Measurements from ENCODE around the gene KPNB1.
A peak's percentile ranks its signal among the peaks of the same experiment; 100 is the strongest.
"Not testable (repeated sequence)": the region's sequence is repeated elsewhere in the genome, so short reads cannot be mapped to it uniquely, and the experiment has no call there.

Gene KPNB1

DNA sequence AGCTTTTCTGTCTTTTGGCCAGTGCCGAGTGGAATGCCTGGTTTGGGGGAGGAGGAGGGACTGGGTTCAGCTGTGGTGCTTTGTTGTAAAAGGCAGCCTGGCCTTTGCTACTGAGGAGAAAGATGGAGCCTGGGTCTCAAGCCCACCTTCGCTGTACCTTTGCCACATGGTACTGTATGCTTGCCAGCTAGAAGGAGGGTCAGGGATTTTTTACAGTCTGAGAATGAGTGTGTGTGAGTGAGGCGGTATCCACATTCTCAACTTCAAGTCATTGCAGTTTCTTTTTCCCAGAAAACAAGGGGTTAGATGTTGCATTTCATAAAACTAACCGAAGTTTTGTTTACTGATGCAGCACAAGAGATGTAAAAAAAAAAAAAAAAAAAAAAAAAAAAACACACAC, 33.0 kb downstream of the KPNB1 start:
- not testable (repeated sequence) for DNase-seq

DNA sequence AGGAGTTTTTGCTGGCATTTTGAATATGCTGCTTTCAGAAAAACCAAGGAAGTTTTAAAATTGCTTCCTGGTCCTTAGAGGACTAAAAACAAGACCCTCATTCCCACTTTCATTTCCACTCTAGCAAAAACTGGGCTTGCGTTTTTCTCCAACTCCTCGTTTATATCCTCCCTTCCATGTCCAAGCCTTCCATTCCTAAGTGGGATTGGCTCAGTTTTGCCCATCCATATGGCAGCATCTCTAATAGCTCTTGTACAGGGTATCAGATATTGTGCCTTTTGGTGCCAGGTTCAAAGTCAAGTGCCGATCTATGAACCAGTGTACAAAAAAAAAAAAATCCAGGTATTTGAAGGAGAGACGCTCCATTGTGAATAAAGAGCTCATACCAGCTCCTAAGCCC, 34.3 kb downstream of the KPNB1 start:
- DNase-seq, result no peak

DNA sequence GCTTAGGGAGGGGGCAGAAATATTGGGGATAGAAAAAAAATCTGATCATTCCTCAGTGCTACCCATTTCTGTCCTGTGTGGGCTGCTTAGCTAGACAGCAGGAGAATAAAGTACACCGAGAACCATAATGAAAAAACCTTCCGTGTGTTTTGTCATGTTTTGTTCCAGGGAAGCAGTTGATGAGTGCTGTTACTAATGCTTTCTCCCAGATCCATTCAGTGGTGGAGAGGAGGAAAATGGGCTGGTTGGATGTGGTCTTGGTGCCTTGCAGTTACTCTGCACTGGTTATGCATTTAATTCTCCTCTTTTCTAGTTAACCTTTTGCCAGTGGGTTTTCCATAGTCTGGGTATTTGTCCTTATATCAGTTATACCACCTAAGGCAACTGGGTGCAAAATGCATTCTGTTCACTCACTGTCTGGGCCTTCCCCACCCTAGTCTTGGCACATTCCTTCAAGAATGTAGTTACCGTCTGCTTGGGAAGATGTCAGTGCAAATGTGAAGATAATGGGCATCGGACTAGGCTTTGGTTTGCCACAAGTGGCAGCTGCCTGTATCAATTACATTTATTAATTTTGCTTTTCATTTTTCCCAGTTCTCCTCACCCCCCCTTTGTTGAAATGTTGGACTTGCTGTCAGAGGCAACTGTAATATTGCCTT, 34.9 kb downstream of the KPNB1 start:
- no peak for DNase-seq

DNA sequence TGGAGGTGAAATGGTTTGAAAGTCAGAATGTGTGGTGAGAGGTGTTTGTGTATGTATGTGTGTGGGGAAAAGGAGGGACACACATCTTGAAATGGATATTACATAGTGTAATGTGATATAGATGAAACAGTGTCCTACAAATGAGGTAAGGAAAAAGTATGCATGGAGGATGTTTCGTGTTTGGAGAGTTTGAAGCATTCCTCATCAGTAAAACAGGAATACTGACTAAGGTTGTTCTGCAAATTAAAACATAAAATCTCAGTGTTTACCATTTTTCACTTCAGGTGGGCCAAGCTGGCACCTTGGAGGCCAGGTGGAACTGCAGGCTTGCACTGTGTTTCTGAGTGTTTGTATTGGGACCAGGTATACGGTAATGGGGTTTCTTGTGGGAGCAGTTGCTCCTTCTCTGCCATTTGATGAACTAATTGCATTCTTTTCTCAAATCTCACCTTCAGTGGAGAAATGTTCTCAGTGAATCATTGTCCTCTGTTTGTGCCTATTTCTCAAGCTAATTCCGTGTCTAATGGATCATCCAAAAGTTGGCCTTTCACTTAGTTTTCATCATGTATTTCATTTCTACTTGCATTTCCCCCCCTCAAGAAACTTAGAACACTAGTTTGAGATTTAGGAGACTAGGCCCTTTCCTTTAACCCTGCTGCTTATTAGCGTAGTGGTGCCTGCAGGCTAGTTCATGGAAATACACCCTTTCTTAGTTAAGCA, 36.0 kb downstream of the KPNB1 start:
- no peak for DNase-seq

DNA sequence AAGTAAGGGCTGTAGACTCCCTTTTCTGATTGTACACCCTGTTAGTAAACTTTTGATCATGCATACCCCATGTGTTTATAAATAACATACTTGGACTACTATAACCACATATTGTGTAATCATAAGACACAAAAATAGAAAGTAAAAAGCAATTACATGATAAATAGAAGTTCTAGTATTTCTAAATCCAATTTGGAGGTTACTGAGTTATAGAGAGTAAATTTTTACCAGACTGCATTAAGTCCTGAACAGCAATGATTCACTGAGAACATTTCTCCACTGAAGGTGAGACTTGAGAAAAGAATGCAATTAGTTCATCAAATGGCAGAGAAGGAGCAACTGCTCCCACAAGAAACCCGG, 36.5 kb downstream of the KPNB1 start:
- DNase-seq, result no peak

DNA sequence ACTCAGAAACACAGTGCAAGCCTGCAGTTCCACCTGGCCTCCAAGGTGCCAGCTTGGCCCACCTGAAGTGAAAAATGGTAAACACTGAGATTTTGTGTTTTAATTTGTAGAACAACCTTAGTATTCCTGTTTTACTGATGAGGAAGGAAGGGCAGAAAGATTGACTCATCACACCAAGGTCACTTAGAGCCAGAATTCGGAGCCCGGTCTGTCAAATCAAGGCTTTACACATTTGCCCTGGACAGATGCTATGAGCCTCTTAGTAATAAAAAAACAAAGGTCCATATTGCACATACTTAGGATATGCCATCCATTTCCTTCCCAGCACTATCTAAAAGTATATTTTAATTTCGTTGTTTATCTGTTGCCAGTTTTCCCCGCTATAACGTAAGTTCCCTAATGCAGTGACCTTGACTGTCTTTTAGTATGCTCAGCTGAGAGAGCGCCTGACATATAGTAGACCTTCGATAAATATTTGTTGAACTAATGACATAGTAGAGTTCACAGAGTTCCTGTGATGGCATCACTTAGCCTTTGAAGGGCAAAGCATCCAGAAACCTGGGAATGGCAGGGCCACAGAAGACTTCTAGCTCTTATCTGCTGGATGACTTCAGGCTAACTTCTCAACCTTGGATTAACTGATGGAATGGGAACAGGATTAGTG, 37.1 kb downstream of the KPNB1 start:
- no peak for DNase-seq

DNA sequence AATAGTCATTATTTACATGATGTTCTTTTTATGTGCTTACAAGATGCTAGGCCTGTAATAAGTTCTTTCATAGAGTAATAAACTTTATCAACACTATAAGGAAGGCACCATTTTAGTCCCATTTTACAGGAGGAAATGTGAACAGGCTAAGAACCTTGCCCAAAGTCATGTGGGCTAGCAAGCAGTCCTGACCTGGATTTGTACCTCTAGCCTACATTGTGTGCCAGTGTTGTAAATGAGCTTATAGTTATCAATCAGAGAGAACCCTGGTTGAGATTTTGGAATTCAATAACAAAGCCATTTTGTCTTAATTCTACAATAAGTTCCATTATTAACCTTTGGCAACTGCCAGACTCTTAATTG, 37.6 kb downstream of the KPNB1 start:
- no peak for DNase-seq

DNA sequence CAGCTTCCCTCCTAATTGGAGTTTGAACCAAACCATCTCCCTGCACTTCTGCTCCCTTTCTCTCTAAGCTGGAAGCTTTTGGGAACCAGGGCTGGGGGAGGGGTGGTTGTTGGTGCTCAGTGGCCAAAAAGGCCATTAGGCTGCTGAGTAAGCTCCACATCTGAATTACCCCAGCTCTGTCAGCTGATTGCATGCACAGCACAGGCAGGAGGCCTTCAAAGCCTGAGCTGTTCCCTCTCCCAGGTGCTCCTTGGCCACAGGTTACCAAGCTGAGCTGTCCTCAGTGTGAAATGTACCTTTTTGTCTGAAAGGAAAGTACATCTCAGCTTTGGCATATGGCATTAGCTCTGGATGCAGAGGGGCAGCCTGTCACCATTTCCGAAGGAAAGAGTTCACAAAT, 38.0 kb downstream of the KPNB1 start:
- DNase-seq, result no peak

DNA sequence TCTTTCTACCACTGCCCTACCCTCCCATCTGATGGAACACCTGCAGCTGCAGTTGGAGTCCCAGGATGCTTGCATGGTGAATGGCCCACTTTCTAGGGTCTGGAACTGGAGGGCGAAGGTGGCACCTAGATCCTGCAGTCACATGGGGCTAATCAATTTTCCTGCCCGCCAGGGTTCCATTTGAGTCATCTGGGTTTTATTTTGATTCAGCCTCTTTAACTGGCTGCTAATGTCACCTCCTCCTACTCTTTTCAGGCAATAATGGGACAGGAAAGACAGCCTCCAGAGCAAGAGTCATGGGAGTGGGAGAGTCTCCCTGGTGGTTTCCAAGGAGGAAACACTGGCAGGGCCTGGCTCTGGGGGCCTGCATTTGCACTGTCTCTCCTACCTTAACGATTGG, 40.4 kb downstream of the KPNB1 start:
- DNase-seq, result no peak

DNA sequence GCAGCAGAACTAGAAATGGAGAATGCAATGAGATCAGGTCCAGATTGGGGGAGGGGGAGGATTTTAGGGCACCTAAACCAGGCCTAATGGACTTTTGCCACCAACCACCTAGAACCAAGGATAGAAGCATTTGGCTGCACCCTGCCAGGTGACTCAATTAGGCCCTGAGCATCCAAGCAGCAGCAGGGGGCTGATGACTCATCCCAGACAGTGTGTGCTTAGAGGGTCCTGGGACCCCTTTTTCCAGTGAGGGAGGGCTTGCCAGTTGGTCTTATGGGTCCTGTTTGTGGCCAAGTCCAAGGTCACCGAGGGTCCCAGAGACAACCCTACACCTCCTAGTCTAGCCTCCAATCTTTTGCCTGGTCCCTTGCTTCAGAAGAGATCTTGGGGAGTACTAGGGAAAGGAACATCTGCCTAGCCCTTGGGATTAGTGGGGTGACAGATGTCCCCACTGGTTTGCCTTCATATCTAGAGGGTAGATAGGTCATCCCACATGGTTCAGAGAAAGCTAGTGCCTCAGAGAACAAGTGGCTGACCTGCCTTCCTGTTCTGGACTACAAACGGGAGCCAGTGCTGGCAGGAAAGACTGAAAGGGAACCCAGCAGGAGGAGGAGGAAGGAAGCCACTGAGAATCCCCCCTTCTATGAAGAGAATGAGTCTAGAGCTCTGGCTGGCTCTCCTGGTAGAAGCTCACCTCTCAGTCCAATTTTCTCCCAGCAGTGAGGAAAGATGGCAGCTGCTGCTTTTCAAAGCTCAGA, 42.6 kb downstream of the KPNB1 start:
- no peak for DNase-seq

DNA sequence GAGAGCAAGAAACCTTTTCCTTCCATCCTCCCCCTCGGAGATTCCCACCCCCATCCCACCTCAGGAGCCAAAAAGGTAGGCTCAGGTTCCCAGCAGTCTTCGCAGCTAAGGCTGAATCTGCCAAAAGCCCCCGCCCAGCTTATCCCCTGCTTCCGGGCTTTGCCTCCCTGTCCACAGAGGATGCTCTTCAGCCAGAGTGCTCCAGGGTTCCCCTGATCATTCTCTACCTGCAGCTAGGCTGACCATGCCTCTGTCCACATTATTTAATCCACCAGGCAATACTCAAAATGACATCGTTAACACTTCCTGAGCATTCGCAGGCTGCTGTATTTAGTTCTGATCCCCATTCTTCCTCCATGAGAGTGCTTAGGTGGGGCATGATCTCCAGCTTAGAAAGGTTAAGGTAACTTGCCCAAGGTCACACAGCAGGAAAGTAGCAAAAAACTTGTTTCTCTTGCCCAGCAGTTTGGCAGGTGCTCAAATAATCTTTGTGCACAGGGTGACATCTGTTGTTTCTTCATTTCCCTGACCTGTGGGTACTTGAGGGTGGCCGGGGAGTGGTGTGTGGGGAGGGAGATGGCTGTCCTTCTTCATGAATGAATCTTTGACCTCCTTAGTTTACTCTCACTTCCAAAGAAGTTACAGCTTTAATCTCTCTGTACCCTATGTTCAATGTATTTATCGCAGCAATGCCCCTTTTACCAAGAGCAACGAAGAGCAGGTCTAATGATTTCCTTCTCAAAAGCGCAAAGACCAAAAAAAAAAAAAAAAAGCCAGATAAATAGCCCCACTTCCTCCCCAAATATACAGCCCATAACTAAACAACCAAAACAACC, 43.4 kb downstream of the KPNB1 start:
- DNase-seq, result no peak

DNA sequence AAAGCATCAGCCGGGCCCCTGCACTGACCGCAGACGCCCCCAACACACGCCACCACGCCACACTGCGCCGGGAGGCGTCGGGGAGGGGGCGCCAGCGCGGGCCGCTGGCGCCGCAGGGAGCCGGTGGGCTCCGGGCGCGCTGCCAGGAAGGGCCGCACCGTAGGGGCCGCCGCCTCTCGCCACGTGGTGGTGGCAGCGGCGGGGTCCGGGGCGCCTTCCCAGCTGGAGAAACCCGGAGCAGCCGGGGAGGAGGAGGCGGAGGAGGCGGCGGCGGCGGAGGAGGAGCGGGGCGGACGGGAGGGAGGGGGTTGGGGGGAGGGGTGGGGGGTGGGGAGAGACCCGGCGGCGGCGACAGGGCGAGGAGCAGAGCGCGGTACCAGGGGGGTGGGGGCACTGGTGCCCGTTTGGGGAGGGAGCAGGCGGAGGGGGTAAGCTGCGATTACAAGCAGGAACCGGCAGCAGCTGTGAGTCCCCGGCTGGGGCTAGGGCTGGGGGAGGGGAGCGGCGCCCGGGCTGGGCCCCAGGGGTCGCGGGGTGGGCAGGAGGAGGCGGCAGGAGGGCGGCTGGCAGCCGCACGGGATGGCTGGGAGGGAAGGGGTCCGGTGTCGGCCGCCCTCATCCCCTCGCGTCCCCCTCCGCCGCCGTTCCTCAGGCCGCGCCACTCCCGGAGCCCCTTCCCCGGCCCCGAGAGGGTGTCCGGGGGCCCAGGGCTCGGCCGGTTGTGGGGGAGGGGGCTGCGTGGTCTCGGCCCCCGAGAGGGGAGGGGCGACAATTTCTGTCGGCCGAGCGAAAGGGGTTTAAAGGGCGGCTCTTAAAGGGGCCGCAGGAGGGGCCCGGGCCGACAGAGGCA, 44.2 kb downstream of the KPNB1 start, which contains the start of gene TBKBP1:
Gene TBKBP1 (plus strand): TSS at position 431 of the 850 bp plus-strand sequence. CDS start 1,952 bp downstream, outside the sequence.
- DNase-seq, result peak; percentile 51

DNA sequence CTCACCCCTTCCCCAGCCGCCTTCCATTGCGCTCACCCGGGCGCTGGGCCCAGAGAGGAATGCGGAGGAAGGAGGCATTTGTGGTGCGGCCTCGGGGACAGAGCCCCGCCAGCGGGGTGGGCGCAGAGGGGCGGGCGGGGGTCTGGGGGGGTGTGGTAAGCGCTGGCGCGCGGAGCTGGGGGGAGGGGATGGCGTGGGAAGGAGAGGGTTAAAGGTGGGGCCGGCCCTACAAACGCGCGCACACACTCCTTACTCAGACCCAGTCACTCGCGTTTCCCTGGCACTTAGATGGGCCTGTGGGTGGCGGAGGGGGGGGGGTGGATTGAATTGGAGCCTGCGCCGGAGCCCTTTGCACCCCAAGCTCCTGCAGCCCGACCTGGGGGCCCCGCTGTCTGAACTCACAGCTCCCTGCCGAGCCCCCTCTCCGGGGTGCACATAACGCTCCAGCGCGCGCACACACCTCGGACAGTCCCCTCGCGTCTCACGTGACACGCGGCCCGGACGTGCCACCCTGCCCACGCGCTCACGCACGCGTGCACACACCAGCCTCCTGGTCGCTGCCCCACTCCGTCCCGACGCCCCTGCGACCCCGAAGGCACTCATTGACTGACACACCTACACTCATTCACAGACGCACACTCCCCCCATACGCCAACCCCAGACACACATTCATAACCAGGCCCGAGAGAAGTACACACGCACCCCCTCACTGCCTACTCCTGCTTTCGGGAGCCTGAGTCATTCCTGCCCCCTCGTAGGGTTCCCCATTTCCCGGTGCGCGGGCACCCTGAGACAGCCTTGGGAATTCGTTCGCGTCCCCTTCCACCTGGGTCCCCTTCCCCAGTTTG, 45.1 kb downstream of the KPNB1 start:
- DNase-seq, result no peak

DNA sequence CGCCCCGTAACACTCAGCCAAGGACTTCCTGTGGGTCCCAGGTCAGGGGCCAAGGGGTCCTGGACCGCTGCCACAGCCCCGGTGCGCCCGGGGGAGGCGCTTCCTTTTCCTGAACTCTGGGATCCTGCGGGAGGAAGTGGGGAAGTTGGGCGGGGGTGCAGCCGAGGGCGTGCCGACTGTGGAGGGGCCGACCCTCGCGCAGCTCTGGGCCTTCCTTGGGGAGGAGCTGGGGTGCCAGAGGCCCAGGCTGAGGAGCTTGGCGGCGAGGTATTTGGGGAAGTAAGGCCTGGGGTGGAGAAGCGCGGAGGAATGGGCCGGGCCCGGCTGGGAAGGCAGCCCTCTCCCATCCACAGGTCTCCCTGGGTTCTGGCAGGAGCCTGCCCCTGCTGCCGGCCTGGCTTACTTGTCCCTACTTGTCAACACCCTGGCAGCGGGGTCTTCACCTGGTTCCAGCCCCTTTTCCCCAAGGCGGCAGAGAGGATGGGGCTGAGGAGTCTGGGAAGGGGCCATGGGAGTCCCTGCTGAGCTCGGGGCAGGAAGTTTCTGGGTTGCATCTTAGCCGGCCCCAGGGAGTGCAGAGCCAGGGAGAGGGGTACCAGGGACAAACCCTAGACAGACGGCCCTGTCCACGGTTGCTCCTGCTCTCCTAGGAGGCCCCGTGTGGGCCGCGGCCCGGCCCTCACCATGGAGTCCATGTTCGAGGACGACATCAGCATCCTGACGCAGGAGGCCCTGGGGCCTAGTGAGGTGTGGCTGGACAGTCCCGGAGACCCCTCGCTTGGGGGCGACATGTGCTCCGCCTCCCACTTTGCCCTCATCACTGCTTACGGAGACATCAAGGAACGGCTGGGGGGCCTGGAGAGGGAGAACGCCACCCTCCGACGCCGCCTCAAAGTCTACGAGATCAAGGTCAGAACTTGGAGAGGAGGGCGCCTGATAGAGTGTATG, 46.0 kb downstream of the KPNB1 start:
- DNase-seq, result no peak

DNA sequence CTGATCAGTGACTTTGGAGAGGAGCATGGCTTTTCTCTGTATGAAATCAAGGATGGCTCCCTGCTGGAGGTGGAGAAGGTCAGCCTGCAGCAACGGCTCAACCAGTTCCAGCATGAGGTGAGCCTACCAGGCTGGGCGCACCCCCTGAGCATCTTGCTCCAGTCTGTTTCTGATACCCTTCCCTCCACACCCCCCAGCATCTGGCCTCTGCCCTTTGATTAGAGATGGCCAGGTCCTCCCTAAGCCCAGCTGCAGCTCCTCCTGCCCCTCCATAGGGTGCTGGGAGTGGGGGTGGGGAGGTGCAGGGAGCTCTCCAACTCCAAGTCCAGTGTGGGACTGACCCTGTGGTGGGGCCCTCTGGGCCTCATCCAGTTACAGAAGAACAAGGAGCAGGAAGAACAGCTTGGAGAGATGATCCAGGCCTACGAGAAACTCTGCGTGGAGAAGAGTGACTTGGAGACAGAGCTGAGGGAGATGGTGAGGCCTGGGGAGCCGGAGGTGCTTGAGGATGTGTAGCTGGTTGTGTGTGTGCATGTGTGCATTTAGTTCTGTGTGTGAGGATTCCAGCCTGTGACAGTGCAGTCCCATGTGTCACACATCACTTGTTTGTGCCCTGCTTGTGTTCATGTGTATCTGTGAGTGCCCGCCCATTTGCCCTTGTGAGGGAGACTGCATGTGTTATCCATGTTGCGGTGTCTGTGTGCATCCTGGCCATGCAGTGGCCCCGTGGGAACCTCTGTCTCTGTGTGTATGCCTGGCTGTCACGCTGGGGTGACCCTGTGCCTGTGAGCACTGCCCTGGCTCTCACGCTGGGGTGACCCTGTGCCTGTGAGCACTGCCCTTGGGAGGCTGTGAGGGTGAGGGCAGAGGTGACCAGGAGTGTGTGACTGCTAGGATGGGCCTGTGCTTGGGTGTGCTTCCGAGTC, 47.3 kb downstream of the KPNB1 start:
- DNase-seq, result no peak

DNA sequence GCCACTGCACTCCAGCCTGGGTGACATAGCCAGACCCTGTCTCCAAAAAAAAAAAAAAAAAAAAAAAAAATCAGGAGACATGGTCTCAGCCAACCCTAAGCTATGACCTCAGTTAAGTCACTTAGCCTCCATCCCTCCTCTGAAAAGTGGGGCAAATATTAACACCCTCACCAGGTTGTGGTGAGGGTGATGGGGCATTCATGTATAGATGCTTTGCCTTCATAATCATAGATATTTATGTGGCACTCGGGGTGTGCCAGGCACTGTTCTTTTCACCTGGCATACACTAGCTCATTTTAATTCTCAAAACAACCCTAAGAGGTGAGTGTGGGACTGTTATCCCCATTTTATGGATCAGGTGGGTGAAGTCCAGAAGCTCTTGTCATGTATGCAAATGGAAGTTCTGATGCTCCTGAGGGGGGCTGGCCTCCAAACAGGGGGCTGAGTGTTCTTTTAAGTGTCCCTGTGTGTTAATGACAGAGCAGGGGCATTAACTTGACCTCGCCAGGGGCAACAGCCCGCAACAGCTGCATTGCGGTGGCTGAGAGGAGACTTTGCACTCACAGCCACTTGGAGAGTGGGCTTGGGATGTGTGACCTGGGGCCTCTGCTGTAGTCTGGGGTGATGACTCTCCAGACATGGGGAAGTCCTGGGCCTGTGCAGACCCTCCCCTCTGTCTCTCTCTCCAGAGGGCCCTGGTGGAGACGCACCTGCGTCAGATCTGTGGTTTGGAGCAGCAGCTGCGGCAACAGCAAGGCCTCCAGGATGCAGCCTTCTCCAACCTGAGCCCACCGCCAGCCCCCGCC, 48.4 kb downstream of the KPNB1 start:
- no peak for DNase-seq

Data from DMS79 (cell line).